Stimulated activated CD4-positive, alpha-beta T cell treated with anti-CD3 and anti-CD28 coated beads, Interleukin-12 subunit alpha, Interleukin-12 subunit beta, amount 100 ng/mL, for 48 hours (primary cell): Measurements from ENCODE around the gene TMEM161A.
A peak's percentile ranks its signal among the peaks of the same experiment; 100 is the strongest.
"Not testable (repeated sequence)": the region's sequence is repeated elsewhere in the genome, so short reads cannot be mapped to it uniquely, and the experiment has no call there.

Source experiments
- DNase-seq, 3 donors: peaks; one replicate each; pipeline ENCODE4 v3.0.0-alpha.2; 2020; ENCODE audit warnings: low read depth in 2 of 3, low spot score in 1 of 3

Gene TMEM161A

GRCh38 chr19:19123386-19123785, 14.9 kb downstream of the TMEM161A start:
- DNase-seq = no peak

GRCh38 chr19:19122902-19123301, 15.4 kb downstream of the TMEM161A start:
- DNase-seq = no peak

- no peak for DNase-seq
Measured at GRCh38 chr19:19121371-19121770, 16.9 kb downstream of the TMEM161A start.

- peak in 1 of 3 donors; percentile 16 for DNase-seq
Measured at GRCh38 chr19:19120308-19121231, 17.7 kb downstream of the TMEM161A start.

GRCh38 chr19:19119325-19120237, 18.7 kb downstream of the TMEM161A start:
- DNase-seq = no peak

- DNase-seq = peak in 2 of 3 donors; percentile 36 to 47
Measured at GRCh38 chr19:19115954-19116353, 22.3 kb downstream of the TMEM161A start.

GRCh38 chr19:19113040-19113626, 25.1 kb downstream of the TMEM161A start:
- no peak for DNase-seq

- DNase-seq = no peak
Measured at GRCh38 chr19:19111967-19112580, 26.2 kb downstream of the TMEM161A start.

- DNase-seq = no peak
Measured at GRCh38 chr19:19111136-19111835, 27.0 kb downstream of the TMEM161A start.

- DNase-seq = no peak
Measured at GRCh38 chr19:19110410-19111135, 27.7 kb downstream of the TMEM161A start.

- DNase-seq = no peak
Measured at GRCh38 chr19:19109601-19110000, 28.7 kb downstream of the TMEM161A start.

GRCh38 chr19:19107654-19108053, 30.6 kb downstream of the TMEM161A start:
- no peak for DNase-seq

GRCh38 chr19:19106938-19107337, 31.3 kb downstream of the TMEM161A start:
- not testable (repeated sequence) for DNase-seq

GRCh38 chr19:19106056-19106551, 32.2 kb downstream of the TMEM161A start:
- no peak for DNase-seq

GRCh38 chr19:19105365-19106055, 32.8 kb downstream of the TMEM161A start:
- DNase-seq = no peak

GRCh38 chr19:19103167-19103566, 35.1 kb downstream of the TMEM161A start:
- no peak for DNase-seq

- DNase-seq = not testable (repeated sequence)
Measured at GRCh38 chr19:19102566-19102965, 35.7 kb downstream of the TMEM161A start.

- DNase-seq = no peak
Measured at GRCh38 chr19:19101540-19101939, 36.7 kb downstream of the TMEM161A start.
